Measurements from ENCODE around the gene TMEM239.

GRCh38 chr20:2838170-2838797 lies 22.1 kb downstream of the TMEM239 start:
- no peak for TF ChIP-seq POLR2A (IDR thresholded peaks at IDR 0.05)
- TF ChIP-seq CTCF (IDR thresholded peaks at IDR 0.05), result no peak
- TF ChIP-seq POLR2AphosphoS5 (IDR thresholded peaks at IDR 0.05), result no peak

All from breast epithelium (tissue), 3 donors.